Stimulated activated CD4-positive, alpha-beta T cell treated with anti-CD3 and anti-CD28 coated beads, Interleukin-1b, Interleukin-23, amount 100 ng/mL, for 24 hours (primary cell): ENCODE data around the gene SPOP.
"Not testable (repeated sequence)": the region's sequence is repeated elsewhere in the genome, so short reads cannot be mapped to it uniquely, and the experiment has no call there.

Experiments used
- DNase-seq, 4 experiments: peaks; one replicate each; pipeline ENCODE4 v3.0.0-alpha.2; 2020; ENCODE audit warnings: low read depth in 4 of 4, low spot score in 1 of 4

The SPOP gene

GRCh38 chr17:49574945-49575678 is 102.8 kb downstream of the SPOP start:
- DNase-seq: no peak

- DNase-seq: no peak
These were observed 103.5 kb downstream of the SPOP start for GRCh38 chr17:49574323-49574781.

DNA sequence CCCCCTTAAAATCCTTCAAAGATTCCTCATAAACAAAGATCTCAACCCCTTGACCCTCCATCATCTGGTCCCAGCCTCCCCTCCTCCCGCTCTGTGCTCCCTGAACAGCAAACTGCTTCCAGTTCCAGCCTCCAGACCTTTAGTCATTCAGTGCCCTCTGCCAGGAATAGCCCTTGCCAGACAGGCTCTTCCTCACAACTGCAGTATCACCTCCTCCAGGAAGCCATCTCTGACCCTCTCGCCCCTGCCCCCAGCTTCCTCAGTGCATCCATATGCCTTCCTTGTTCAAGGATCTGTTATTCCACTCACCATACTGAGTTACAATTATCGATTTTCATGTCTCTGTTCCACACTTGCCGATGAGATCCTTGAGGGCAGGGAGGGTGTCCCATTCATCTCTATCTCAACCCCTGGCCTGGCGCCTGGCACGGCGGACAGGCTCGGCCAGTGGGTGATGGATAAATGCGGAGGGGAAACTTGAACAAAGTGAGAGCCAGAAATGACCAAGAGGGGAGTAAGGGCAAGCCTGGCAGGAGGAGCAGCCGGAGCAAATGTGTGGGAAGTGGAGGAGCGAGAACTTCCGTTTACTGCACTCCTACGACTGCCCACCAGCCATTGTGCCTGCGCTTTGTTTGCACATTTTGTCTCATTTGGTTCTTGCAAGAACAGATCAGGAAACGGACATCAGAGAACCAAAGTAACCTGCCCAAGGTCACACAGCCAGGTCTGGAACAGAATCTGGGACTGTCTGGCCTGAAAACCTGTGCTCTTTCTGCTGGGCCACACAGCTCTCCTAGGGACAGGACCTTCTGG is 104.2 kb downstream of the SPOP start:
- DNase-seq: no peak

- DNase-seq: no peak
These were observed 105.0 kb downstream of the SPOP start for GRCh38 chr17:49572806-49573420.

GRCh38 chr17:49572226-49572625 is 105.7 kb downstream of the SPOP start:
- DNase-seq: no peak

GRCh38 chr17:49571764-49572163 is 106.1 kb downstream of the SPOP start:
- DNase-seq: no peak

GRCh38 chr17:49571283-49571682 is 106.6 kb downstream of the SPOP start:
- no peak for DNase-seq

DNA sequence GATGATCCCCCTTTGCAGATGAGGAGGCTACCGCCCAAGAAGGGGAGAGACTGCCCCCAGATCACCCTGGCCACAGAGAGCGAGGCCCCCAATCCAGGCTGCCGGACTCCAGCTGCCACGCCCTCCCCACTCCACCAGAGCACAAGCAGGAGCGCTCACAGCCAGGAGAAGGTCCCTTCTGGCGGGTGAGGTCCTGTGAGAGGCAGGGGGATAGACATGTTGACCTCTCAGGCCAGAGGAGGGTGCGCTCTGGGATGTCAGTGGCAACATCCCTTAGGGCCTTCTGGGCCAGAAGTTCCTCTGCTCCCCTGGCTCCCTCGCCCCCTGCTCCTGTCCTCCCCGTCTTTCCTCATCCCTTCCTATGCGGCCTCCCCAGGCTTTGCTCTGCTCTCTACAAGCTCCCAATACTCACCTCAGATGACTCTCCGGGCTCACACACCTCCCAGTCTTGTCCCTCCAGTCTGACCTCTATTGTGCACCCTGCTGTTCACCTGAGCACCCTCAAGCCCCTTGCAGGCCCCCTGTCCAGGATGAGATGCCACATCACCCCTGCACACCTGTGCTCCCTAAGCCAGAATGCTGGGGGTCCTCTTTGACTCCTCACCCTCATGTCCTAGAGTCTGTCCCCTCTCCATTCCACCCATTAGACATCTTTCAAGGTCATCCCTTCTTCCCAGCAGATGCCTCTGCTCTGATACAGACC is 107.2 kb downstream of the SPOP start:
- no peak for DNase-seq

GRCh38 chr17:49568695-49569047 is 109.2 kb downstream of the SPOP start:
- not testable (repeated sequence) for DNase-seq

DNA sequence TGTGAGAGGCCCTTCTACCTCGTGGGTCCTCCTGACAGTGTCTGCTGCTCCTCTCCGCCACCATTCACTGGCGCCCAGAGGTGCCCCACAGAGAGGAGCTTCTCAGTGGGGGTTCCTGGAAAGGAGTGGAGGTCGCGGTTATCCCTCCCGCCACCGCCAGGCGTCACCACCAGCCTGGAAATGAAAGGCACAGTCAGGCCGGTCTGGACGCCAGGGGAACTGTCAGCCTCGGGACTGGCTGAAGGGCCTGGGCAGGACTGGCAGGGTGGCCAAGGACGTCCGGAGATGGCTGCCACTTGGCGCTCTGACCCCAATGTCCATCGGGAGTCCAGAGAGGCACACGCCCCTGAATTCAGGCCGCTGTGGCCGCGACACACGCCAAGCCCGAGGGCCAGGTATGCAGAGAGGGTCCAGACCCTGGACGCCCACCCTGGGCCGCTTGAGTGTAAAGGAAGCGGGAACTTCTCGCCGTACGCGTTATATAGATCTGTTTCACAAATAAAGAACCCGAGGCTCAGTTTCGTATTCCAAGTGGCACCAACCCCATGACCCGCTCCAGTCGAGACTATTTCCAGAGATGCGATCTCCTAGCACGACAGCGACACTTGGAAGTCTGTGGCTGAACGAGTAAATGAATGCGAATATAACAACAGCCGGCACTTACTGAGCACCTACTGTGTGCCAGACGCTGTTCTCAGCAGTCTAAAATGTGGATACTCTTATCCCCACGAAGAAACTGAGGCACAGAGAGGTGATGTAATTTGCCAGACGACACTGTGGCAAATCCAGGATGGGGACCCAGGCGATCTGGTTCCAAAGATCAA is 109.8 kb downstream of the SPOP start:
- DNase-seq: peak; percentile 71 to 79 (median 77)

- no peak for DNase-seq
These were observed 110.8 kb downstream of the SPOP start for GRCh38 chr17:49567104-49567521.

- DNase-seq: no peak
These were observed 111.2 kb downstream of the SPOP start for GRCh38 chr17:49566668-49567071.

- DNase-seq: peak in 1 of 4 experiments; percentile 19
These were observed 111.9 kb downstream of the SPOP start for GRCh38 chr17:49565948-49566491.

DNA sequence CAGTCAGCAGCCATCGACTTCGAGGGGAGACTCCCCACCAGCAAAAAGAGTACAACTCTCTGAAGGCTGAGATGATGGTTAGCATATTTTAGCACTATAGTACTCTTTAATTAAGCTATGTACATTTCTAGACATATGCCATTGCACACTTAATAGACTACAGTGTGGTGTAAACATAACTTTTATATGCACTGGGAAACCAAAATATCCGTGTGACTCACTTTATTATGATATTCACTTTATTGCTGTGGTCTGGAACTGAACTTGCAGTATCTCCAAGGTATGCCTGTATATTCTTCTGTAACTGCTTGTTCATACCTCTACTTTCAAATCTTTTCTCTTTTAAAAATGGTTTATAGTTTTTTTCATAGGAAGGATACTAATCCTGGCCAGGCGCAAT is 113.3 kb downstream of the SPOP start:
- no peak for DNase-seq

DNA sequence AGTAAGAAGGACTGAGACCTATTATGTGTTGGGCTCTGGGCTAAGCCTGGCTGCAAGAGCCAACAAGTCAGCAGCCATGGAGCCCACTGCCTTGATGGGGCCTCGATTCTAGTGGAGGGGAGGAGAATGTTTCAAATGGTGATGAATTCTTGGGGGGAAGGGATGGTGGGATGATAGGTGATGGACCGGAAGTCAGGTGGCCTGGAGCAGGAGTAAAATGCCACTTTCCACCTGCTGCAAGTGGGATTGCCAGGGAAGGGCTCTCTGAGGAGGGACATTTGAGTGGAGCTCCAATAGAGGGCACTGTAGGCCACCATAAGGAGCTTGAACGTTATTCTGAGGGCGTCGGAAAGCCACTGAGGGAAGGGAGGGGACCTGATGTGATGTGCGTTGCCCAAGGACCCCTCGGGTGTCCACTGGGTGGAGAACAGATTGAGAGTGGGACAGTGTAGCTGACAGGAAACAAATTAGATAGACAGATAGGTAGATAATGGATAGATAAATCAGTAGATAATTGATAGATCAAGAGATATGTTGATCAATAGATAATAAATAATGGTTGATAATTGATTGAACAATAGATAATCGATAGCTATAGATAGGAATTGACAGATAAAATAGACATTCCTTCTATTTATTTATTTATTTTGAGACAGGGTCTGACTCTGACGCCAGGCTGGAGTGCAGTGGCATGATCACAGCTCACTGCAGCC is 120.4 kb downstream of the SPOP start:
- peak in 1 of 4 experiments; percentile 18 for DNase-seq

GRCh38 chr17:49556223-49556943 is 121.5 kb downstream of the SPOP start:
- peak; percentile 65 to 77 (median 74) for DNase-seq

DNA sequence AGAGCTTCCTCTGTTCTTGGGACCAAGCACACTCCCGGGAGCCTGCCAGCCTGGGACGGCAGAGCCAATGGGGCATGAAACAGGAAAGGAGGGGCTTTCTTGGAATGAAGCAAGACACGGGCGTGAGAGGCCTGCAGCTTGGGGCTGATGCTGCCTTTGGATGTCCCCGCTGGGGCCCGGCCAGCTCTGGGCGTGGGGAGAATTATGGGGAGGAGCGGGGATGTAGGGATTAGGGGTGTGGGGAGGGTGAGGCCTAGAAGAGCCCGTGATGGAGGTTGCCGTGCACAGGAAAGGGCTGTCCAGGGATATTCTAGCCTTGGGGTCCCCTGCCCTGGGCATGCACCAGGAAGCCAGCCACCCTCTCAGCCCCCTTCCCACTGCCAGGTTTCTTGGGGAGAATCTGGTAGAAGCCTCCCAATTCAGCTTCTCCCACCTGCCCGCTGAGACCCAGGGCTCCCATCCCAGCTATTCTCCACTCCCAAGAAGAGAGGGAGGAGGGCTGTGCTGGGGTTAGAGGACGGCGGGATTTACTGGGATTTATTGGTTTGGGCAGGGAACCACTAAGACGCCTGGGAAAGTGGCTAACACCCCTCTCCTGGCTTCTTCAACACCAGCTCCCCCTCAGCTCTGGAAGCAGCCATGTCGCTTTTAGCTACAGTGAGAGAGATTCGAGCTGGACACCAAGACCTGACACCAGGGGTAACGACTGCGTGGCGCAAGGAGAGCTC is 122.2 kb downstream of the SPOP start:
- no peak for DNase-seq
